ENCODE measurements around the gene HLA-DMA. TPM values are rescaled to one million over a fixed set of nuclear protein-coding genes. Genes with fewer than 3 reads are reported as not detected.

Gene HLA-DMA
- total RNA-seq, 1 donor from 2014 or later, result 2.1 TPM

GRCh38 chr6:32932132-32932868, 20.6 kb downstream of the HLA-DMA start:
- peaks cover 77% of the 10 kb centered on the region for H3K27me3 Mint-ChIP-seq (ENCODE audit: low read depth)
- no peaks in the 10 kb centered on the region for H3K36me3 Mint-ChIP-seq
- no peak overlapping the region for H3K27ac Mint-ChIP-seq
- H3K4me1 Mint-ChIP-seq, result no peaks in the 10 kb centered on the region
- TF ChIP-seq CTCF (IDR thresholded peaks at IDR 0.05; ENCODE audit: unreplicated experiment), result no peak
- no peak overlapping the region for H3K4me3 Mint-ChIP-seq
- H3K9me3 Mint-ChIP-seq, result no peaks in the 10 kb centered on the region
- no peak for DNase-seq (ENCODE audit: low spot score in 2 of 2, unreplicated experiment in 2 of 2)

GRCh38 chr6:32931211-32931610, 21.7 kb downstream of the HLA-DMA start:
- DNase-seq (ENCODE audit: low spot score in 2 of 2, unreplicated experiment in 2 of 2), result no peak
- Mint-ChIP-seq H3K27me3 (ENCODE audit: low read depth) (peaks cover 68% of the 10 kb centered on the region), H3K4me3 (no peak overlapping the region), H3K9me3 (no peaks in the 10 kb centered on the region), H3K4me1 (no peaks in the 10 kb centered on the region), H3K27ac (no peak overlapping the region), H3K36me3 (no peaks in the 10 kb centered on the region)
- no peak for TF ChIP-seq CTCF (IDR thresholded peaks at IDR 0.05; ENCODE audit: unreplicated experiment)

GRCh38 chr6:32922083-32922482, 30.8 kb downstream of the HLA-DMA start:
- no peaks in the 10 kb centered on the region for H3K9me3 Mint-ChIP-seq
- DNase-seq (ENCODE audit: low spot score in 2 of 2, unreplicated experiment in 2 of 2), result no peak
- H3K27ac Mint-ChIP-seq, result no peak overlapping the region
- H3K36me3 Mint-ChIP-seq, result no peaks in the 10 kb centered on the region
- H3K27me3 Mint-ChIP-seq (ENCODE audit: low read depth), result peaks cover 45% of the 10 kb centered on the region
- no peak overlapping the region for H3K4me3 Mint-ChIP-seq
- no peak for TF ChIP-seq CTCF (IDR thresholded peaks at IDR 0.05; ENCODE audit: unreplicated experiment)
- H3K4me1 Mint-ChIP-seq, result no peaks in the 10 kb centered on the region

GRCh38 chr6:32920715-32921114, 32.2 kb downstream of the HLA-DMA start:
- Mint-ChIP-seq H3K4me3 (no peak overlapping the region), H3K27ac (no peak overlapping the region), H3K27me3 (ENCODE audit: low read depth) (peaks cover 53% of the 10 kb centered on the region), H3K4me1 (no peaks in the 10 kb centered on the region), H3K36me3 (no peaks in the 10 kb centered on the region), H3K9me3 (no peaks in the 10 kb centered on the region)
- no peak for DNase-seq (ENCODE audit: low spot score in 2 of 2, unreplicated experiment in 2 of 2)
- TF ChIP-seq CTCF (IDR thresholded peaks at IDR 0.05; ENCODE audit: unreplicated experiment), result no peak

- no peak overlapping the region for H3K4me3 Mint-ChIP-seq
- no peak overlapping the region for H3K27ac Mint-ChIP-seq
- no peaks in the 10 kb centered on the region for H3K36me3 Mint-ChIP-seq
- DNase-seq (ENCODE audit: low spot score in 2 of 2, unreplicated experiment in 2 of 2), result no peak
- H3K9me3 Mint-ChIP-seq, result no peaks in the 10 kb centered on the region
- H3K27me3 Mint-ChIP-seq (ENCODE audit: low read depth), result peaks cover 53% of the 10 kb centered on the region
- peaks cover 4% of the 10 kb centered on the region for H3K4me1 Mint-ChIP-seq
- no peak for TF ChIP-seq CTCF (IDR thresholded peaks at IDR 0.05; ENCODE audit: unreplicated experiment)
Measured at GRCh38 chr6:32912951-32913350, 39.9 kb downstream of the HLA-DMA start.
